GM21717 (cell line): Measurements from ENCODE around the gene SYCE1.
"Not testable (repeated sequence)": the region's sequence is repeated elsewhere in the genome, so short reads cannot be mapped to it uniquely, and the experiment has no call there.

ENCODE experiments used
- ATAC-seq: cut with Tn5 transposase; IDR thresholded peaks from one replicate; pipeline ENCODE4 v1.9.1; 2021; ENCODE audit warnings: mild to moderate bottlenecking, moderate library complexity; ENCODE audit not compliant: unreplicated experiment

Gene SYCE1

GRCh38 chr10:133565441-133566294 is at the start of gene SYCE1:
Gene SYCE1 (minus strand): TSS chr10:133565583. CDS start chr10:133565529, 54 bp downstream.
- ATAC-seq = no peak

- ATAC-seq = no peak
Observed at GRCh38 chr10:133614830-133615580, 49.6 kb upstream of the SYCE1 start.

- ATAC-seq = no peak
Observed at GRCh38 chr10:133613699-133614098, 48.3 kb upstream of the SYCE1 start.

GRCh38 chr10:133611079-133611478 is 45.7 kb upstream of the SYCE1 start:
- ATAC-seq = no peak

GRCh38 chr10:133608855-133609254 is 43.5 kb upstream of the SYCE1 start:
- ATAC-seq = no peak

- not testable (repeated sequence) for ATAC-seq
Observed at GRCh38 chr10:133603434-133603833, 38.1 kb upstream of the SYCE1 start.

- ATAC-seq = no peak
Observed at GRCh38 chr10:133600657-133601056, 35.3 kb upstream of the SYCE1 start.

- not testable (repeated sequence) for ATAC-seq
Observed at GRCh38 chr10:133599869-133600268, 34.5 kb upstream of the SYCE1 start.

GRCh38 chr10:133592716-133593115 is 27.3 kb upstream of the SYCE1 start:
- ATAC-seq = no peak

GRCh38 chr10:133590970-133591359 is 25.6 kb upstream of the SYCE1 start:
- no peak for ATAC-seq

GRCh38 chr10:133590226-133590969 is 25.0 kb upstream of the SYCE1 start:
- ATAC-seq = no peak

GRCh38 chr10:133577037-133577436 is 11.7 kb upstream of the SYCE1 start:
- ATAC-seq = not testable (repeated sequence)

- ATAC-seq = not testable (repeated sequence)
Observed at GRCh38 chr10:133573460-133573859, 8.1 kb upstream of the SYCE1 start.

- not testable (repeated sequence) for ATAC-seq
Observed at GRCh38 chr10:133572055-133572454, 6.7 kb upstream of the SYCE1 start.

- not testable (repeated sequence) for ATAC-seq
Observed at GRCh38 chr10:133569801-133570200, 4.4 kb upstream of the SYCE1 start.

GRCh38 chr10:133568831-133569527 is 3.6 kb upstream of the SYCE1 start:
- not testable (repeated sequence) for ATAC-seq

- ATAC-seq = no peak
Observed at GRCh38 chr10:133568287-133568614, 2.9 kb upstream of the SYCE1 start.

GRCh38 chr10:133567609-133568286 is 2.4 kb upstream of the SYCE1 start:
- no peak for ATAC-seq

GRCh38 chr10:133567119-133567518 is 1.7 kb upstream of the SYCE1 start:
- no peak for ATAC-seq

- no peak for ATAC-seq
Observed at GRCh38 chr10:133564816-133565215, 567 bp downstream of the SYCE1 start.
